Fibroblast of skin of right biceps (primary cell): ENCODE measurements around the gene ZBTB7C.

Source experiments
- DNase-seq: peaks from one replicate; pipeline ENCODE4 v3.0.0-alpha.2; 2013

ZBTB7C gene

GRCh38 chr18:48351216-48352050 is 57.8 kb downstream of the ZBTB7C start:
- no peak for DNase-seq

- no peak for DNase-seq
Measured at GRCh38 chr18:48348739-48349138, 60.4 kb downstream of the ZBTB7C start.

GRCh38 chr18:48347756-48348326 is 61.3 kb downstream of the ZBTB7C start:
- no peak for DNase-seq

- no peak for DNase-seq
Measured at GRCh38 chr18:48345596-48345995, 63.6 kb downstream of the ZBTB7C start.

- DNase-seq = no peak
Measured at GRCh38 chr18:48342581-48342980, 66.6 kb downstream of the ZBTB7C start.

GRCh38 chr18:48342125-48342524 is 67.1 kb downstream of the ZBTB7C start:
- no peak for DNase-seq

GRCh38 chr18:48340560-48340959 is 68.6 kb downstream of the ZBTB7C start:
- DNase-seq = no peak

- DNase-seq = no peak
Measured at GRCh38 chr18:48339692-48340091, 69.5 kb downstream of the ZBTB7C start.

- no peak for DNase-seq
Measured at GRCh38 chr18:48338915-48339314, 70.3 kb downstream of the ZBTB7C start.

GRCh38 chr18:48337053-48337452 is 72.1 kb downstream of the ZBTB7C start:
- DNase-seq = no peak

- no peak for DNase-seq
Measured at GRCh38 chr18:48336332-48336731, 72.9 kb downstream of the ZBTB7C start.

GRCh38 chr18:48335829-48336228 is 73.4 kb downstream of the ZBTB7C start:
- no peak for DNase-seq

GRCh38 chr18:48334845-48335244 is 74.3 kb downstream of the ZBTB7C start:
- DNase-seq = no peak

- DNase-seq = no peak
Measured at GRCh38 chr18:48333563-48333962, 75.6 kb downstream of the ZBTB7C start.

GRCh38 chr18:48330016-48330991 is 78.9 kb downstream of the ZBTB7C start:
- peak; percentile 92 for DNase-seq

- peak; percentile 84 for DNase-seq
Measured at GRCh38 chr18:48328473-48329210, 80.5 kb downstream of the ZBTB7C start.

GRCh38 chr18:48326901-48327675 is 82.1 kb downstream of the ZBTB7C start:
- peak; percentile 72 for DNase-seq

GRCh38 chr18:48325115-48325665 is 84.0 kb downstream of the ZBTB7C start:
- DNase-seq = peak; percentile 48

GRCh38 chr18:48324651-48325050 is 84.5 kb downstream of the ZBTB7C start:
- no peak for DNase-seq

- DNase-seq = no peak
Measured at GRCh38 chr18:48323151-48323550, 86.0 kb downstream of the ZBTB7C start.

GRCh38 chr18:48321536-48321935 is 87.6 kb downstream of the ZBTB7C start:
- DNase-seq = no peak
